GM12874 (cell line): Measurements from ENCODE around the gene DRC3.

Experiments
- CTCF ChIP-seq: IDR thresholded peaks from 2 replicates; pipeline ENCODE4 v1.5.1; 2011; ENCODE audit warnings: low read depth, mild to moderate bottlenecking, control low read depth, low read length, moderate library complexity; ENCODE audit not compliant: insufficient read depth

DRC3 gene

DNA sequence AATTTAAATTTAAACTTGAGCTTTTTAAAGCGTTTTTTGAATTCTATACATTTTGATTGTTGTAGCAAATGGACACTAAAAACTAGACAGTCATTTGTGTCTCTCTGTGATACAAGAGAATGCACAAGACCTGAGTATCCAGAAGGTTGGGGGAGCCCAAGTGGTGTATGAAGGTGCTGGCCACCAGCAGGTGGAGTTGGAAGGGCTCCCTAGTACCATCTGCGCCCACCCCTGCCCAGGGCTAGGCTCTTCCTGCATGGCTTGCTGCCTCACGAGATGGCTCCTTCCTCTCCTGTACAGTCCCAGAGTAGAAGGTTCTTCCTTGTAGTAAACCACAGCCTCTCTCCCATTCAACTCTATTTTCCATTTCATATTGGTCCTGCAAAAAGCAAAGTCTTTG lies 83.6 kb downstream of the DRC3 start:
- TF ChIP-seq CTCF = no peak

GRCh38 chr17:18059283-18059682 lies 86.6 kb downstream of the DRC3 start:
- no peak for TF ChIP-seq CTCF

- no peak for TF ChIP-seq CTCF
These were observed 91.4 kb downstream of the DRC3 start for GRCh38 chr17:18064053-18064452.

GRCh38 chr17:18065546-18065945 lies 92.9 kb downstream of the DRC3 start:
- TF ChIP-seq CTCF = no peak
